Activated T-cell treated with anti-CD3 and anti-CD28 coated beads, Interleukin-2, amount 50 U/mL, for 72 hours (primary cell): Measurements from ENCODE around the gene MAFB. TPM values are rescaled to one million over a fixed set of nuclear protein-coding genes. Genes with fewer than 3 reads are reported as not detected.
A peak's percentile ranks its signal among the peaks of the same experiment; 100 is the strongest.

Source experiments
- ATAC-seq, 2 donors: fragments of 150-1000 bp; cut with Tn5 transposase; replicated peaks in 1 of 2; 2 replicates each; pipeline ENCODE4 v1.10.0; 2021; ENCODE audit warnings: moderate library complexity in 2 of 2, mild to moderate bottlenecking in 1 of 2
- DNase-seq, 2 donors: peaks; one replicate each; pipeline ENCODE4 v3.0.0; 2021 to 2022; ENCODE audit warnings: mixed read lengths in 1 of 2
- H3K27ac Mint-ChIP-seq: one replicate; pipeline ENCODE4 v1.8.0; 2022; ENCODE audit warnings: mild to moderate bottlenecking, moderate library complexity, mixed read lengths
- H3K27me3 Mint-ChIP-seq: one replicate; pipeline ENCODE4 v1.8.0; 2022; ENCODE audit warnings: low read depth, mixed read lengths
- H3K36me3 Mint-ChIP-seq, 2 donors: one replicate each; pipeline ENCODE4 v1.8.0; 2022; ENCODE audit warnings: mixed read lengths in 2 of 2, mild to moderate bottlenecking in 1 of 2; ENCODE audit not compliant: insufficient read depth in 2 of 2
- H3K4me1 Mint-ChIP-seq: one replicate; pipeline ENCODE4 v1.8.0; 2022; ENCODE audit warnings: low read depth, mixed read lengths
- H3K4me3 Mint-ChIP-seq, 2 donors: one replicate each; pipeline ENCODE4 v1.8.0; 2022; ENCODE audit warnings: mild to moderate bottlenecking in 2 of 2, mixed read lengths in 2 of 2, moderate library complexity in 2 of 2
- H3K9me3 Mint-ChIP-seq, 2 donors: one replicate each; pipeline ENCODE4 v1.8.0; 2022; ENCODE audit warnings: mixed read lengths in 2 of 2
- total RNA-seq, 2 donors: library from RNA; stranded (reverse); gene quantifications; one replicate each; pipeline ENCODE4 v1.2.3, GENCODE V29; 2022

Gene MAFB
- total RNA-seq, 2 donors from 2014 or later: 0.19 to 0.39 TPM

DNA sequence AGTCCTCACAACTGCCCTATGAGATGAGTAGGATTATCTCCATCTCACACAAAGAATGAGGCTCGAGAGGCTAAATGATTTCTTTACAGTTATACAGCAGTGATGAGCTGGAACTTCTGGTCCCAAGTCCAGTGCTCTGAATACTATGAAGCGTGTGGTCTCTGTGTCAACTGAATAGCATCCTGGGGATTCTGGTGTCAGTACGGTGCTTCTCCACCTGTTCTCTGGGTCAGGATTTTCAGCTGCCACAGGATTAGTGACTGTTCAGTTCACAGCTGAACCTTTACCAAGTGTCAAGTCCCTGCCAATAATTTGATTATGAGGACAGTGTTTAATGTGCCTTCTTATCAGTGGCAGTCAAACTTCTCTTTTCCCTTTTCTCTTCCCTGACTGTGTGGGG lies 5.2 kb upstream of the MAFB start:
- Mint-ChIP-seq H3K27me3 (peaks cover 85% of the 10 kb centered on the region), H3K4me3 (no peak overlapping the region), H3K36me3 (no peaks in the 10 kb centered on the region), H3K9me3 (no peaks in the 10 kb centered on the region), H3K27ac (no peak overlapping the region), H3K4me1 (no peaks in the 10 kb centered on the region)
- DNase-seq (no peak), ATAC-seq (no peak)

DNA sequence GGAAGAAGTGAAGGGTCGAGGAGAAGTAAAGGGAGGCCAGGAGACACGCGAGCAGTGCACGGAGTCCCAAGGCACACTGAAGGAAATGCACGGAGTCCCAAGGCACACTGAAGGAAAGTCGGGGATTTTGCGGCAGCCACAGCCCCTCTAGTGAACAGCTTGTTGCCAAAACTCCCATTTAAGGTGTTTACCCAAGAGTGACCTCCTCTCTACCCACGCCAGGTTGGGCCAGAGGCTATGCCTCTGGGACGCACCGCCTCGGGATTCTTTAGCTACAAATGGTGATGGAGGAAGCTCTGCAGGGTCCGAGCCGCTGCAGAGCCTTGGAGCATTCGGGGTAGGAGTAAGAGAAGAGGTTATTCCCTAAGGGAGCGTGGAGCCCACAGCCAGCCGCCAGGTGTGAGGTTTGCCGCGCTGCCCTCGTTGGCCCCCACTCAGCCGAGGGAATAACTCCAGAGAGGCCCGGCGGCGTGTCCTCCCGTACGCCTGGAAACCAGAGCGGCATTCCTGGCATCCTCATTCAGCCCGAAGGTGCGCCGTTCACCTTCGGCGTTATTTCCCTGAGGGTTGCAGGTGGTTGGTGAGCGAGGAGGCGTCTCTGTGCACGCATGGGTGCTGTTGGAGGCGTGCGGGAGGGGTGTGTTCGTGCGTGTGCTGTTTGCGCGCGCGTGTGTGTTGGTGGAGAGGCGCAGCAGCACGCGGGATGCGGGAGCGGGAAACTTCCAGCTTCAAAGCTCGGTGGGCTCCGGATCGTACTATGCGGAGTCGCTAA lies 3.4 kb upstream of the MAFB start:
- Mint-ChIP-seq H3K36me3 (no peaks in the 10 kb centered on the region), H3K4me1 (peaks cover 5% of the 10 kb centered on the region), H3K4me3 (no peak overlapping the region), H3K9me3 (no peaks in the 10 kb centered on the region), H3K27ac (no peak overlapping the region), H3K27me3 (peaks cover 83% of the 10 kb centered on the region)
- no peak for ATAC-seq
- DNase-seq: no peak

- Mint-ChIP-seq H3K27me3 (peaks cover 89% of the 10 kb centered on the region), H3K9me3 (no peaks in the 10 kb centered on the region), H3K27ac (no peak overlapping the region), H3K4me1 (peaks cover 5% of the 10 kb centered on the region), H3K36me3 (no peaks in the 10 kb centered on the region), H3K4me3 (no peak overlapping the region)
- ATAC-seq (no peak), DNase-seq (no peak)
Observed at GRCh38 chr20:40691566-40692239, 2.7 kb upstream of the MAFB start.

DNA sequence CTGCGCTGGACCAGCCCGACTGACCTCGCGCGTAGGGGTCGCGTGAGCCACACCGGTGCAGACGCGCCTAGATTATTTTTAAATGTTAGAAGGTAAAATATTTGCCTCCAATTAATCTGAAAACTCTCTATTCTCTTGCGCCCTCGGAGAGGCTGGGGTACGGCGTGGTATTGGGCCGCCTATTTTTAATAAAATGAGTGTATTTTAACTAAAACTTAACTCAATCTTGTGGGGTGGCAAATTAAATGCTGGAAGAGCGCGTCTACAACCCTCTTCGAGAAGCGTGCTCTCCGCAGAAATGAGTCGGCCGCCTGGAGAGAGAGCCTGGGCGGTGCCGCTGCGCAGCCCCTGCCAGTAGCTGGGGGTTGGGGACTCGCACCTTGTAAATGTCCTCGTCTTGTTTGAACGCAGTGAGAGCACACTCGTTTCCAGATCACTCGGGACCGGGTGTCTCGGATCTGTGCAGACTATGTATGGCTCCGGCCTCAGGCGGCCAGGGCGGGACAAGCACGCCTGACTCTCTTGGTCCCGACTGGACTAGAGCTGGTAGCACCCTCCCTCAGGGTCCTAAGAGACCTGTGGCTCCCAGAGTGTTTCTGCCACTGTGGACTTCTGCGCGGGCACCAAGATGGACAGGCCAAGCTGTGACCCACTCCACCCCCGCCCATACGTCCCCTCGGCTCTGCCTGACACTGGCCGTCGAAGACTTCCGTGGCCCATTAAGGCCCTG lies 2.0 kb upstream of the MAFB start:
- ATAC-seq (no peak), DNase-seq (no peak)
- Mint-ChIP-seq H3K9me3 (no peaks in the 10 kb centered on the region), H3K4me1 (peaks cover 5% of the 10 kb centered on the region), H3K36me3 (no peaks in the 10 kb centered on the region), H3K27me3 (peaks cover 91% of the 10 kb centered on the region), H3K4me3 (peak overlapping the region in 1 of 2 donors; percentile 31), H3K27ac (no peak overlapping the region)

DNA sequence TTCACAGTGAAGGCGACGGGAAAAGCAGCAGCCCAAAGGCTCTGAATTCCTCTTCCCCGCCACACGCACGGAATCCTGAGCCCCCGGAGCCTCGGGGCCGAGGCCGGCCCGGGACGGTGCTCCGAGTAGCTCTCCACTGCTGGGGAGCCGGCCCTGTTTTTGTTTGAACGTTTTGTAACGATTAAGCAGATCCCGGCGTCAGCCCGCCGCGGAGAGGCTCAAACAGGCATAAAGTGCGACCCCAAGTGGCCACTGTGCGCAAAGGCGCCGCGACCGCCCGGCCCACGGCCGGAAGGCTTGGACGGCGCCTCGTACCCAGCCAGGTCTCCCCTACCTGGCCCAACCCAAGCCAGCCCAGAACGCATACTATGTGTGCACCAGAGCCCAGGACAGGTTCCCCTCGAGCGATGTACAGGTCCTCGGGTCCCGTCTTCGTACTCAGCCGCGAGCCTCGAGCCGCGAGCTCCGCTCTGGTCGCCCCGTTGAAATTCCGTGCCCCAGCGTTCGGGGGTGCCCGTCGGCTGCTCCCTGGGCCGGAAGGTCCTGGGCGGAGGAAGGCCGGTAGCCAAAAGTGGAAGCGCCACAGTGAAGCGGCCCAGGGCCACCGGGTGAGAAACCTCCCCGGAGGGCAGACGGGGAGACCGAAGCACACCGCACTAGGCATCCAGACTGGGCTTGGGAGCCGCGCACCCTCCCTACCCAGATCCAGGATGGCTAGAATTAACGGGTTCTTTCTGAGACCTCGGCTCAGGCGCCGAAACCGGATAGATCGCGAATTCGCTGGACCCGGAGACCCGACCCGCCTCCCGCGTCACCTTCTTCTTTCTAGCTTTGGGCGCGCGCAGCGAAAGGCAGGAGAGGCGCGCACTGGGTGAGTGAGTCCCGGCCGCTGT lies 1.2 kb upstream of the MAFB start:
- Mint-ChIP-seq H3K27me3 (peaks cover 89% of the 10 kb centered on the region), H3K4me3 (peak overlapping the region; percentile 87 to 89), H3K36me3 (no peaks in the 10 kb centered on the region), H3K9me3 (no peaks in the 10 kb centered on the region), H3K4me1 (peaks cover 5% of the 10 kb centered on the region), H3K27ac (peak overlapping the region; percentile 70)
- peak; percentile 60 to 70 for ATAC-seq
- DNase-seq: peak; percentile 84 to 88

- Mint-ChIP-seq H3K27ac (no peak overlapping the region), H3K4me1 (peaks cover 5% of the 10 kb centered on the region), H3K36me3 (no peaks in the 10 kb centered on the region), H3K27me3 (peaks cover 88% of the 10 kb centered on the region), H3K4me3 (peak overlapping the region; percentile 74 to 79), H3K9me3 (no peaks in the 10 kb centered on the region)
- ATAC-seq: no peak
- DNase-seq: no peak
Observed at GRCh38 chr20:40688129-40689099, 622 bp downstream of the MAFB start.

- Mint-ChIP-seq H3K27ac (peak overlapping the region; percentile 4), H3K36me3 (no peaks in the 10 kb centered on the region), H3K27me3 (peaks cover 88% of the 10 kb centered on the region), H3K4me3 (peak overlapping the region in 1 of 2 donors; percentile 49), H3K9me3 (no peaks in the 10 kb centered on the region), H3K4me1 (peaks cover 5% of the 10 kb centered on the region)
- DNase-seq (no peak), ATAC-seq (no peak)
Observed at GRCh38 chr20:40687384-40688128, 1.5 kb downstream of the MAFB start.

GRCh38 chr20:40686893-40687292 lies 2.1 kb downstream of the MAFB start:
- Mint-ChIP-seq H3K27me3 (peaks cover 88% of the 10 kb centered on the region), H3K36me3 (no peaks in the 10 kb centered on the region), H3K4me1 (peaks cover 5% of the 10 kb centered on the region), H3K9me3 (no peaks in the 10 kb centered on the region), H3K27ac (no peak overlapping the region), H3K4me3 (no peak overlapping the region)
- no peak for DNase-seq
- ATAC-seq: no peak

GRCh38 chr20:40686434-40686882 lies 2.6 kb downstream of the MAFB start:
- Mint-ChIP-seq H3K36me3 (no peaks in the 10 kb centered on the region), H3K9me3 (no peaks in the 10 kb centered on the region), H3K4me1 (peaks cover 5% of the 10 kb centered on the region), H3K27ac (no peak overlapping the region), H3K4me3 (no peak overlapping the region), H3K27me3 (peaks cover 88% of the 10 kb centered on the region)
- no peak for DNase-seq
- ATAC-seq: no peak

DNA sequence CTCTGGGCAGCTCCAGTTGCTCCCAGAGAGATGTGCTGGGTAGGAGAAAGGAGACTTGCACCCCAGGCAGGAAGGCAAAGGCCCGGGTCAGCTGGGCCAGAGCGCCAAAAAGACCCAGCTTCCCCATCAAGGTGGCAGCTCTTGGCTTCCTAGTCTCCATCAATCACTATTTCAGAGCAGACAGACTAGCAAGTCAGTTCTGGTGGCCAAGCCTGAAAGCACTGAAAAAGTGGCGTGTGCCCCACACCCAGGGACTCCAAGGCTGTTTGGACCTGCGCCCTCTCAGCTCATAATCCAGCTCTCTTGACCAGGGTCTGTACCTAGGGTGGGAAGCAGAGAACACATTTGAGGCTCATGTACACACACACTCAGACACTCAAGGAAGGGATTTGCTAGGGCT lies 3.7 kb downstream of the MAFB start:
- Mint-ChIP-seq H3K9me3 (no peaks in the 10 kb centered on the region), H3K27me3 (peaks cover 82% of the 10 kb centered on the region), H3K36me3 (no peaks in the 10 kb centered on the region), H3K27ac (no peak overlapping the region), H3K4me3 (no peak overlapping the region), H3K4me1 (peaks cover 5% of the 10 kb centered on the region)
- DNase-seq (no peak), ATAC-seq (no peak)

DNA sequence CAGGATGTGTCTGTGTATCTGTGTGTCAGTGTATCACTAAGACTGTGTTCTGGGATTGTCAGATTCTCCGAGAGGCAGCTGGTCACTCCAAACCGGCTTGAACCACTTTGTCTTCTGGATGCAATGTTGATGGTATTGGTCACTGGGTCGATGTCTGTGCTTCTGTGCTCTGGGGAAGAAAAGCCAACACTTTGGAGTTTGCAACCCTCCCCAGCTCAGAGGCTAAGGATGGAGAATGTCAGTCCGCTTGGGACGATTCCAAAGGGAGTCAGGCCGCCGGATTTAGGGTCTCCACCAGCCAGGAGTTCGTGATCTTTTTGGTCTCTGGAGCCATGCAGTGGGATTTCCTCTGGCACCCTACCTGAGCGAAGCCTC lies 5.2 kb downstream of the MAFB start:
- no peaks in the 10 kb centered on the region for H3K9me3 Mint-ChIP-seq
- H3K36me3 Mint-ChIP-seq: no peaks in the 10 kb centered on the region
- DNase-seq (no peak), ATAC-seq (no peak)
- H3K4me3 Mint-ChIP-seq: no peak overlapping the region
- peaks cover 85% of the 10 kb centered on the region for H3K27me3 Mint-ChIP-seq
- no peak overlapping the region for H3K27ac Mint-ChIP-seq
- peaks cover 5% of the 10 kb centered on the region for H3K4me1 Mint-ChIP-seq
